HG02852 (cell line): ENCODE results near the gene CELSR1.

ENCODE experiments used
- ATAC-seq: cut with Tn5 transposase; IDR thresholded peaks from one replicate; pipeline ENCODE4 v1.9.1; 2021; ENCODE audit warnings: mild to moderate bottlenecking, moderate library complexity; ENCODE audit not compliant: unreplicated experiment

Gene CELSR1

DNA sequence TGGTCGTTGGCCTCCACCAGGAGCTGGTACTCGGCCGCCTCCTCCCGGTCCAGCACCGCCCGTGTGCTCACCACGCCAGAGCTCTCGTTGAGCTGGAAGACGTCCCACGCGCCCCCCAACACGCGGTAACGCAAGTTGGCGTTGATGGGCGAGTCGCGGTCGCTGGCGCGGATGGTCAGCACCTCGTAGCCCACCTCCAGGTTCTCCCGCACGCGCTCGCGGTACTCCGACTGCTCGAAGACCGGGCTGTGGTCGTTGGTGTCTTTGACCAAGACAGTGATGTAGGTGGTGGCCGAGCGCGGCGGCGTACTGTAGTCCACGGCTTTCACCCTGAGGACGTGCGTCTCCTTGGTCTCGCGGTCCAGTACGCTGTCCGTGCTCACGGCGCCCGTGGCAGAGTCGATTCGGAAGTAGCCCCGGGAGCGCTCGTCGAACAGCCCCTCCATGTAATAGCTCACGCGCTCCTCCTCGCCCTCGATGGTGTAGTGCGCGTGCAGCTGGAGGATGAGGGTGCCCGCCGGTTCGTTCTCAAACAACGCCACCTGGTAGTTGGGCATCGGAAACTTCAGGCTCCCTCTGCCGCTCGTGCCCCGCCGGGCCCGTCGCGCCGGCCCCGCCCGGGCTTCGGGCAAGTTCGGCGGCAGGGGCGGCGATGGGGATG lies 1.4 kb downstream of the CELSR1 start:
- ATAC-seq, result no peak

DNA sequence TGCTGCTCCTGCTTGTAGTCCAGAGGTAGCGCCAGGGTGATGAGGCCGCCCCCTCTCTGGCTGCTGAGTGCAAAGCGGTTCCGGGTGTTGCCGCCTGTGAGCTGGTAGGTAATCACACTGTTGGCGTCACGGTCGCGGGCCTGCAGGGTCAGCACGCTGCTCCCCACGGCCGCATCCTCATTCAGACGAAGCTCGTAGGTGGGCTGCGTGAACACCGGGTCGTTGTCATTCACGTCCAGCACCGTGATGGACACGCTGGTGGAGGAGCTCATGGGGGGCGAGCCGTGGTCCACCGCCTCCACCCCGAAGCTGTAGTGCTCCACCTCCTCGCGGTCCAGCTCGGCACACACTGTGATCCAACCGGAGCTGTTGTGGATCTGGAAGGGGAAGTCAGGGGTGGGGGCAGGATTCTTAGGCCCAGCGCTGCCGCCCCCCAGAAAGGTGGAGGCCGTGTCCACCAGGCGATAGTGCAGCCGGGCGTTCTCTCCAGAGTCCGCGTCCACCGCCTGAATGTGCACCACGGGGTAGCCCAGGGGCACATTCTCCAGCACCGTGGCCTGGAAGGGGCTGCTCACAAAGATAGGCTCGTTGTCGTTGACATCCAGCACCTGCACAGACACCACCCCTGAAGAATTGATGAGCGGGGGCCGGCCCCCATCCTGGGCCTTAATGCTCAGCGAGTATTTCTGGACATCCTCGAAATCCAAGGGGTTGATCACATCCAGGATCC lies 2.4 kb downstream of the CELSR1 start:
- ATAC-seq, result no peak

DNA sequence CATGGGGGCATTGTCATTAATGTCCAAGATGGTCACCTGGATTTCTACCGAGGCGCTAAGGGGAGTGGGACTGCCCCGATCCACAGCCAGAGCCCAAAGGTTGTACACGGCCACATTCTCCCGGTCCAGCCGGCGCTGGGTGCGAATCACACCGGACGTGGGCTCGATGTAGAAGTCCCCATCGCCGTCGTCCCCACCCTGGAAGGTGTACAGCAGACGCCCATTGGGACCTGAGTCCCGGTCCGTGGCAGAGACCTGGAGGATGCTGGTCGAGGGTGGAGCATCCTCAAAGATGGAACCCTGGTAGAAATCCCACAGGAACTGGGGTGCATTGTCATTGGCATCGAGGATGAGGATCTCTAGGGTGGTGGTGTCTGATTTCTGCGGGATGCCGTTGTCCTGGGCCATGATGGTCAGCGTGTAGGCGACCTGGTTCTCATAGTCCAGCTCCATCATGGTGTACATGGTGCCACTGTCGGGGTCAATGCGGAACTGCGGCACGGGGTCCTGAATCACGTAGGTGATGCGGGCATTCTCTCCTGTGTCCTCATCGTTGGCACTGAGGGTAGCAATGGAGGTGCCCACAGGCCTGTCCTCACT lies 3.1 kb downstream of the CELSR1 start:
- ATAC-seq, result no peak

DNA sequence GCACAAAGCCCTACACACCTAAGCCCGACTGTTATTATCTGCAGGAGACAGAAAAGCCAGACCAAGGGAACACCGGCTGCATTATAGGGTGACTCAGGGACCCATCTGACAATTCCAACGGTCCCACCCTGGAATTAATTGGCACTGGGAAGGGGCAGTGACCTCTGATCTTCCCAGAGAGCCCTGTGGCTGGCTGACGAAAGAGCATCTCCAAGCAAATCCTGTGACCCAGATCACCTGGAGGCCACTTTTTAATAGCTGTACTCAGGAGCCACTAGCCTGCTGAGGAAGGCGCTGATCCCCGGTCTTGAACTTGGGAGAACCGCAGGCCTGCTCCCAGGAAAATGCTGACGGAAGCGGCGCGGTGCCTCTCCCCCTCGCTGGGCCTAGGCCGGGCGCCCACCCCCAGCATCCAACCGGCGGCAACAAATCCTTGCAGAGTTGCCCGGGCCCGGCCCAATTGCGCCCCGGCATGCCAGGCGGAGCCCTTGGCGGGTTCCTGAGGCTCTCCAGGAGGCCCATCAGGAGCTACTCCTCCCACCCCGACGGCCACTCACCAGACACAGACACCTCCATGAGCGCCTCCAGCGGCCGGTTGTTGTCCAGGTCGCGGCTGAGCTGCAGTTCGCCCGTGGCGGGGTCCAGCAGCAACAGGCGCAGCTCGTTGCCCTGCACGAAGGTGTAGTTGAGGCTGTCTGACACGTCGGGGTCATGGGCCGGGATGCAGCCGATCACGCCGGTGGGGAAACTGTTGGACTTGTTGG lies 4.2 kb downstream of the CELSR1 start:
- no peak for ATAC-seq

DNA sequence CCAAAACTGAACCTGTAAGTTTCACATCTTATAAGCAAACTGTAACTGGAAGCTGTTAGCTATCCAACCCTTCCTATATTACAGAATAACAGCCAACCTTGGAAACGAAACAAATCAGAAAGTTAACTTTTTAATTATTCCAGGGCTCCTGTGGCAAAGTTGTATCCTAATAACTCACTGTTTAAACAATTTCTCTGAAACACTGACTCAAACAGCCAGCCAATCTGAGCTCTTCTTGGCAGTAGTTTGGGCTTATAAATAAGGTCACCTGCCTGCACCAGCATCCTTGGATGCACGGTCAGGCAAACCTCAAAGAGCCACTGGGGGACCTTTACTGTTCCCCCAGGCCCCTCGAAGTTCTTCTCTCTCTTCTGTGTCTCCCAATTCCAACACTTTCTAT lies 5.0 kb downstream of the CELSR1 start:
- ATAC-seq, result no peak

DNA sequence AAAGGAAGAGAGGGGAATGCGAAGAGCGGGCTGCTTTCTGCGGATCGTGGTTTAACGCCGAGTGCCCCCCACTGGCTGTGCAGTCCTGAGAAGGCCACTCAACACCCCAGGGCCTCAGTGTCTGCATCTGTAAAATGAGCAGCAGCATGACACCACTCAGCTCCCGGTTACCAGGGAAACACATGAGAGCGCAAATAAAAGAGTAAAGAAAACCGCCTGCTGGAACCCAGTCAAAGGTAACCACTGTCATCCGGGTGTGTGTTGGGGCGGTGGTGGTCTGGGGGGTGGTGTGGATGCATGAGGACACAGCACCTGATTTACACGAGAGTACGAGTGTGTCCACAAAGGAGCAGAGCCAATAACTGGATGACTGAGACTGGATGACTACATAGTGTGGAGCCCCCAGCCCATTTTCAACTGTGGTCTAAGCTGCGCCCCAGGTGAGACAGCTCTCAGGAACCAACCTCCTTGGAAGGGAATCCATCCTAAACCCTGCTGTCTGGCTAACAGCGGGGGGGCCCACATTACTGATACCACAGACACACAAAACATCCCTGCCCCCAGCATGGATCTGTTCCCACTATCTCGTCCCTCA lies 5.7 kb downstream of the CELSR1 start:
- ATAC-seq, result no peak

GRCh38 chr22:46528121-46528610 lies 9.3 kb downstream of the CELSR1 start:
- no peak for ATAC-seq

DNA sequence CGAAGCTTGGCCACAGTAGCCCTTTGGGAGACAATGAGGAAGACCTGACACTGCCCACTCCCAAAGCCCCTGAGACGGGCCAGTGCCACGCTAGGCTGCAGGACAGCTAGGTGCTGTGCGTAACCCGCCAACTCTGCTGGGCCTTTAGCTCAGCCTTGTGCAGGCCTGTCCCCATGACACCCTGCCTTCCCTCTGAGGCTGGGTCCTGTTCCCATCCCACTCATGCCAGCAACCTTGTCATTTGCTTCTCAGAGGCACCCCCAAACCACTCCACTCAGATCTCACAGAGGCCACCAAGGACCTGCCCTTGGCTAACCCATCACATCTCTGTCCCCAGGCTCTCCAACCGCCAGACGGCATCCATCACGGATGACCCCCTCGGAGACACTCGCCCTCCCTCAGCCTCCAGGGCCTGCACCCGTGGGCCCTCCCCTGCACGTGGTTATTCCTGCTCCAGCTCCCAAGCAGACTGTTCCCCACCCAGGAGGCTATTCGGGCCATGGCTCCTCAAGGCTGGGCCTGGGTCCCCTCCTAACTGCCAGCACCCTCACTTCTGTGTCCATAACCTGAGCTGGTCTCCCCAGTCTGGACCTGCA lies 11.1 kb downstream of the CELSR1 start:
- no peak for ATAC-seq

- ATAC-seq, result no peak
These were observed 11.8 kb downstream of the CELSR1 start for GRCh38 chr22:46525389-46526243.

- no peak for ATAC-seq
These were observed 13.1 kb downstream of the CELSR1 start for GRCh38 chr22:46524203-46524740.

DNA sequence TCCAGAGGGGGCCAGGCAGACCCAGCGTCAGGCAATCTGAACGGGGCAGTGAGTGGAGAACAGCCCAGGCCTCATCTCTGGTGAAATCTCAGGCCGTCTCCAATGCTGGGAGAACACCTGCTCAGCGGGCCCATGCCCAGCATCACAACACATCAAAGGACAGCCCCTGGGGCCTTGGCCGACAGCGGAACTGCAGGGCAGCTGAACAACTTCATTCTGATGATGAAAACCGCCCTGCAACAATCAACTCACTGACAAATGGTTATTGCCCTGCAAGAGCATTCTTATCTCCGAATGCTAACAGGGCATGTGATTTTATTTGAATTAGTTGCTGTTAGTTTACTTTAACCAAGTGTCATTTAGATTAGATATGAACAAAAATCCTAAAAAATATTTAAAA lies 14.6 kb downstream of the CELSR1 start:
- no peak for ATAC-seq

DNA sequence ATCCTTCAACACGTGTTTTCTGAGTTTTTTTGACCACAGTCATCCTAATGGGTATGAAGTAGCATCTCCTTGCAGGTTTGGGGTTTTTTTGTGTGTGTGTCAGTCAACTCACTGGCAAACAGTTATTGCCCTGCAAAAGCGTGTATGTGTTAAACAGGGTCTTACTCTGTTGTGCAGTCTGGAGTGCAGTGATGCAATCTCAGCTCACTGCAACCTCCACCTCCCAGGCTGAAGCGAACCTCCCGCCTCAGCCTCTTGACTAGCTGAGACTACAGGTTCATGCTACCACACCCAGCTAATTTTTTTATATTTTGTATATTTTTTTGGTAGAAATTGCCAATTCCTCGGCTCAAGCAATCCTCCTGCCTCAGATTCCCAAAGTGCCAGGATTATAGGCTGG lies 15.4 kb downstream of the CELSR1 start:
- no peak for ATAC-seq

DNA sequence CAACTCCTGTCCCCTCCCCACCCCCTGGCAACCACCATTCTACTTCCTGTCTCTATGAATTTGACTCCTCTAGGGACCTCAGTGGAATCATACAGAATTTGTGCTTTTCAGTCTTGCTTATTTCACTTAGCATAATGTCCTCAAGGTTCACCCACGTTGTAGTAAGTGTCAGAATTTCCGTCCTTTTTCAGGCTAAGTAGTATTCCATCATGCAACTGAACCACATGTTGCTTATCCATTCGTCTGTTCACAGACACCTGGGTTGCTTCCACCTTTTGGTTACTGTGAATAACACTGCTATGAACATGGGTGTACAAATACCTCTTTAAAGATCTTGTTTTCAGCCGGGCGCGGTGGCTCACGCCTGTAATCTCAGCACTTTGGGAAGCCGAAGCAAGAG lies 16.5 kb downstream of the CELSR1 start:
- ATAC-seq, result no peak

DNA sequence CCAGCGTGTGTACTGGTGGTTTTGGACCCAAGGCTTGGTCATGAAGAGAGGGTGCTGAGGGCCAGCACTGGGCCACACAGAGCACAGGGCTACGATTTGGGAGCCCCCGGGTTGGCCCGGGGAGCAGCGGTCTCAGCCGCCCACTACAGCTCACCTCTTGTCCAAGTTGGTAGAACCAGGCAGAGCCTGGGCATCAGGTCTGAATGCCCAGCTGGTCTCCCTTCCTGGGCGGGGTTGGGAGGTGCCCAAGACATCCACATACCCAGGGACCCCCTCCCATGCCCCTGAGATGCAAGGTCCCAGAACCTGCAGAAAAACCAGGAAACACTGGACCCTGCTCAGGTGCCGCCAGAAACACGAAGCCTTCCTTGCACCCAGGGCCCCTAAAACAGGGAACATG lies 18.0 kb downstream of the CELSR1 start:
- ATAC-seq, result no peak

DNA sequence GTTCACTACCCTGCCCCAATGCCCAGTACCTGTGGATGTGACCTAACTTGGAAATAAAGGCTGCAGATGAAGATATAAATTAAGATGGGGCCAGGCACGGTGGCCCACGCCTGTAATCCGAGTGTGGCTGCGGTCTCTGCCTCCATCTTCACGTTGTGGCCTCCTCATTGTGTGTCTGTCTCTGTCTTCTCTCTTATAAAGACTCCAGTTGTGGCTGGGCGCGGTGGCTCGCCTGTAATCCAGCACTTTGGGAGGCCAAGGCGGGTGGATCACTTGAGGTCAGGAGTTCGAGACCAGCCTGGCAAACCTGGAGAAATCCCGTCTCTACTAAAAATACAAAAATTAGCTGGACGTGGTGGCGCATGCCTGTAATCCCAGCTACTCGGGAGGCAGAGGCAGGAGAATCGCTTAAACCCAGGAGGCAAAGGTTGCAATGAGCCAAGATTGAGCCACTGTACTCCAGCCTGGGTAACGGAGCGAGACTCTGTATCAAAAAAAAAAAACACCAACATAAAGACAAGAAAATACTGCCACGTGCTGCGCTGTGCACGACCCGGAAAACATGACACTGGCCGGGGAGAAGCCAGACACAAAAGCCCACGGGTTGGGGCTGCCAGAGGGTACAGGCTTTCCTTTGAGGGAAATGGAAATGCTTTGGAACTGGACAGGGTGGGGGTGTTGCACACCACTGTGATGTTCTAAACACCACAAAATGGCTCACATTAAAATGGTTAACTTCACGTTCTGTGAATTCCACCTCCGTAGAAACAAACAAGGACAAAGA lies 18.7 kb downstream of the CELSR1 start:
- ATAC-seq, result no peak

GRCh38 chr22:46518038-46518437 lies 19.4 kb downstream of the CELSR1 start:
- no peak for ATAC-seq

- no peak for ATAC-seq
These were observed 20.1 kb downstream of the CELSR1 start for GRCh38 chr22:46517255-46517761.

- ATAC-seq, result no peak
These were observed 20.8 kb downstream of the CELSR1 start for GRCh38 chr22:46516638-46517037.
